Measurements from ENCODE around the gene SH2D3C. TPM values are rescaled to one million over a fixed set of nuclear protein-coding genes. Genes with fewer than 3 reads are reported as not detected.

SH2D3C gene
- total and polyA plus RNA-seq, 4 donors = 34.5 to 51.5 (median 42.0) TPM

GRCh38 chr9:127689329-127690000, 89.0 kb downstream of the SH2D3C start:
- no peak overlapping the region for H3K9ac ChIP-seq (ENCODE audit: insufficient read depth in 1 of 2, low read length in 2 of 2)
- no peak for ATAC-seq (ENCODE audit: insufficient read depth, low FRiP score)
- no peak overlapping the region for H3K27ac ChIP-seq (ENCODE audit: low read depth in 1 of 2, low read length in 1 of 2)
- H3K4me3 ChIP-seq = no peak overlapping the region
- no peaks in the 10 kb centered on the region for H3K27me3 ChIP-seq (ENCODE audit: control insufficient read depth in 3 of 3, insufficient read depth in 3 of 3, low read length in 2 of 3)
- DNase-seq = no peak
- H3K9me3 ChIP-seq (ENCODE audit: control insufficient read depth in 4 of 4, insufficient read depth in 3 of 4, low read length in 3 of 4) = no peaks in the 10 kb centered on the region
- H3K4me1 ChIP-seq (ENCODE audit: control insufficient read depth in 5 of 5, insufficient read depth in 5 of 5, low read length in 5 of 5) = no peaks in the 10 kb centered on the region
- TF ChIP-seq, protein P1, sequence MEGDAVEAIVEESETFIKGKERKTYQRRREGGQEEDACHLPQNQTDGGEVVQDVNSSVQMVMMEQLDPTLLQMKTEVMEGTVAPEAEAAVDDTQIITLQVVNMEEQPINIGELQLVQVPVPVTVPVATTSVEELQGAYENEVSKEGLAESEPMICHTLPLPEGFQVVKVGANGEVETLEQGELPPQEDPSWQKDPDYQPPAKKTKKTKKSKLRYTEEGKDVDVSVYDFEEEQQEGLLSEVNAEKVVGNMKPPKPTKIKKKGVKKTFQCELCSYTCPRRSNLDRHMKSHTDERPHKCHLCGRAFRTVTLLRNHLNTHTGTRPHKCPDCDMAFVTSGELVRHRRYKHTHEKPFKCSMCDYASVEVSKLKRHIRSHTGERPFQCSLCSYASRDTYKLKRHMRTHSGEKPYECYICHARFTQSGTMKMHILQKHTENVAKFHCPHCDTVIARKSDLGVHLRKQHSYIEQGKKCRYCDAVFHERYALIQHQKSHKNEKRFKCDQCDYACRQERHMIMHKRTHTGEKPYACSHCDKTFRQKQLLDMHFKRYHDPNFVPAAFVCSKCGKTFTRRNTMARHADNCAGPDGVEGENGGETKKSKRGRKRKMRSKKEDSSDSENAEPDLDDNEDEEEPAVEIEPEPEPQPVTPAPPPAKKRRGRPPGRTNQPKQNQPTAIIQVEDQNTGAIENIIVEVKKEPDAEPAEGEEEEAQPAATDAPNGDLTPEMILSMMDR (IDR thresholded peaks at IDR 0.05; ENCODE audit: control extremely low read depth, extremely low read depth) = no peak
- WGBS, 2 donors = 88 to 93% methylated on average over 13 of the region's 13 CpGs
- peaks cover 0 to 36% (median 12%) of the 10 kb centered on the region in 4 donors for H3K36me3 ChIP-seq (ENCODE audit: control insufficient read depth in 4 of 4, insufficient read depth in 4 of 4, low read length in 4 of 4)

Other genes with a start within 250 kb of the SH2D3C start
- gene STXBP1, start 166.4 kb downstream of the SH2D3C start, total RNA-seq = 10 to 100 TPM; 61.5 to 65.8 TPM
- gene STXBP1, start 166.4 kb downstream of the SH2D3C start, polyA plus RNA-seq = 10 to 100 TPM; 19.2 to 32.0 TPM
- gene CFAP157, start 71.7 kb downstream of the SH2D3C start, total RNA-seq = 10 to 100 TPM; 14.6 to 40.6 TPM
- gene CFAP157, start 71.7 kb downstream of the SH2D3C start, polyA plus RNA-seq = 10 to 100 TPM; 14.8 to 17.3 TPM
- gene PTRH1, start 63.0 kb downstream of the SH2D3C start, total RNA-seq = 10 to 100 TPM in 1 of 2 donors, 1 to 10 TPM in 1; 8.6 to 28.2 TPM
- 10 to 100 TPM; 21.2 to 41.7 TPM for gene PTRH1, start 63.0 kb downstream of the SH2D3C start, polyA plus RNA-seq
- gene TTC16, start 62.6 kb downstream of the SH2D3C start, total RNA-seq = 1 to 10 TPM; 4.0 to 5.6 TPM
- 1 to 10 TPM; 1.5 TPM for gene TTC16, start 62.6 kb downstream of the SH2D3C start, polyA plus RNA-seq
- 10 to 100 TPM in 1 of 2 donors, 1 to 10 TPM in 1; 8.8 to 19.8 TPM for gene TOR2A, start 43.4 kb downstream of the SH2D3C start, total RNA-seq
- 10 to 100 TPM; 14.0 to 30.8 TPM for gene TOR2A, start 43.4 kb downstream of the SH2D3C start, polyA plus RNA-seq
- 10 to 100 TPM; 54.9 to 97.9 TPM for gene CDK9, start 7.4 kb upstream of the SH2D3C start, total RNA-seq
- gene CDK9, start 7.4 kb upstream of the SH2D3C start, polyA plus RNA-seq = 10 to 100 TPM; 53.9 to 55.9 TPM
- 100 to 1,000 TPM in 1 of 2 donors, 10 to 100 TPM in 1; 42.5 to 115 TPM for gene FPGS, start 24.2 kb upstream of the SH2D3C start, total RNA-seq
- gene FPGS, start 24.2 kb upstream of the SH2D3C start, polyA plus RNA-seq = 10 to 100 TPM; 89.6 to 97.6 TPM
- 100 to 1,000 TPM in 1 of 2 donors, 10 to 100 TPM in 1; 41.1 to 182 TPM for gene ENG, start 76.0 kb upstream of the SH2D3C start, total RNA-seq
- 100 to 1,000 TPM in 1 of 2 donors, 10 to 100 TPM in 1; 80.7 to 317 TPM for gene ENG, start 76.0 kb upstream of the SH2D3C start, polyA plus RNA-seq
- 100 to 1,000 TPM in 1 of 2 donors, 10 to 100 TPM in 1; 72.3 to 154 TPM for gene AK1, start 99.0 kb upstream of the SH2D3C start, total RNA-seq
- gene AK1, start 99.0 kb upstream of the SH2D3C start, polyA plus RNA-seq = 100 to 1,000 TPM in 1 of 2 donors, 10 to 100 TPM in 1; 63.8 to 386 TPM
- 10 to 100 TPM; 28.3 to 51.9 TPM for gene ST6GALNAC6, start 120.9 kb upstream of the SH2D3C start, total RNA-seq
- gene ST6GALNAC6, start 120.9 kb upstream of the SH2D3C start, polyA plus RNA-seq = 10 to 100 TPM; 45.3 to 59.8 TPM
- 10 to 100 TPM; 42.7 to 96.2 TPM for gene ST6GALNAC4, start 138.4 kb upstream of the SH2D3C start, total RNA-seq
- gene ST6GALNAC4, start 138.4 kb upstream of the SH2D3C start, polyA plus RNA-seq = 10 to 100 TPM; 24.6 to 67.3 TPM
- 1 to 10 TPM; 4.9 to 9.0 TPM for gene PIP5KL1, start 152.1 kb upstream of the SH2D3C start, total RNA-seq
- 1 to 10 TPM; 2.0 to 4.9 TPM for gene PIP5KL1, start 152.1 kb upstream of the SH2D3C start, polyA plus RNA-seq
- gene DPM2, start 159.2 kb upstream of the SH2D3C start, total RNA-seq = 10 to 100 TPM; 20.5 to 51.3 TPM
- gene DPM2, start 159.2 kb upstream of the SH2D3C start, polyA plus RNA-seq = 10 to 100 TPM; 50.8 to 51.1 TPM
- gene EEIG1, start 202.3 kb upstream of the SH2D3C start, total RNA-seq = 10 to 100 TPM; 49.6 to 66.5 TPM
- gene EEIG1, start 202.3 kb upstream of the SH2D3C start, polyA plus RNA-seq = 10 to 100 TPM; 13.4 to 15.8 TPM